Panc1 (cell line): ENCODE results near the gene TMEM256. TPM values are rescaled to one million over a fixed set of nuclear protein-coding genes. Genes with fewer than 3 reads are reported as not detected.

ENCODE experiments used
- ATAC-seq: fragments of 200-7000 bp; cut with Tn5 transposase; 2 replicates; pipeline ENCODE4 v1.9.1; 2020; ENCODE audit warnings: mild to moderate bottlenecking, moderate library complexity
- BruUV-seq: library from RNA; stranded (reverse); fragments of 400-500 nt; replicated peaks from 2 replicates; lab custom pipeline; 2021; lab: Mats Ljungman, UMichigan
- CTCF ChIA-PET: fragments of 300-600 bp; sonication (Branson Sonifier 250); formaldehyde crosslinking; loops from one replicate; lab custom pipeline; 2022; ENCODE audit warnings: antibody characterized with exemption; lab: Charles Lee
- POLR2A ChIA-PET: fragments of 300-600 bp; sonication (Branson Sonifier 250); formaldehyde crosslinking; loops from one replicate; lab custom pipeline; 2022; ENCODE audit warnings: antibody characterized with exemption; lab: Charles Lee
- DNase-seq: peaks from one replicate; pipeline ENCODE4 v3.0.0-alpha.2; 2010; ENCODE audit warnings: low read depth, low spot score
- H3K27ac ChIP-seq: 2 replicates; pipeline ENCODE4 v1.5.1; 2011; ENCODE audit warnings: mild to moderate bottlenecking, low read length, inconsistent platforms
- H3K27me3 ChIP-seq: fragments of 200-500 bp; sonication (Bioruptor generic); 2 replicates; pipeline ENCODE4 v1.6.0; 2014; ENCODE audit warnings: low read length, inconsistent platforms; ENCODE audit not compliant: control insufficient read depth, insufficient read depth
- H3K36me3 ChIP-seq: fragments of 200-500 bp; sonication (Bioruptor generic); 2 replicates; pipeline ENCODE4 v1.5.1; 2014; ENCODE audit warnings: inconsistent platforms, mild to moderate bottlenecking, low read length, moderate library complexity; ENCODE audit not compliant: control insufficient read depth, insufficient read depth
- H3K4me1 ChIP-seq: 2 replicates; pipeline ENCODE4 v1.5.1; 2011; ENCODE audit warnings: inconsistent platforms, mild to moderate bottlenecking, low read length, moderate library complexity; ENCODE audit not compliant: control insufficient read depth, insufficient read depth
- H3K4me3 ChIP-seq, 2 experiments: 2 replicates each; pipeline ENCODE4 v1.5.1; 2011 to 2012; ENCODE audit warnings: low read depth in 2 of 2, low read length in 2 of 2, mild to moderate bottlenecking in 2 of 2, inconsistent platforms in 1 of 2, moderate library complexity in 1 of 2
- H3K9me3 ChIP-seq: fragments of 200-500 bp; sonication (Bioruptor generic); 2 replicates; pipeline ENCODE4 v1.5.1; 2014; ENCODE audit warnings: low read depth, mild to moderate bottlenecking, inconsistent platforms, low read length, moderate library complexity; ENCODE audit not compliant: control insufficient read depth, insufficient read depth
- CTCF ChIP-seq: fragments of 450-650 bp; IDR thresholded peaks from 2 replicates; pipeline ENCODE4 v1.5.1; 2017; ENCODE audit warnings: mild to moderate bottlenecking
- POLR2AphosphoS5 ChIP-seq: IDR thresholded peaks from 2 replicates; pipeline ENCODE4 v1.6.1; 2012; ENCODE audit warnings: mild to moderate bottlenecking, low read depth, low read length, moderate library complexity
- REST ChIP-seq, 2 experiments: IDR thresholded peaks; 2 replicates each; pipeline ENCODE4 v1.6.1; 2011 to 2012; ENCODE audit warnings: low read depth in 2 of 2, control low read depth in 1 of 2, low read length in 1 of 2, mild to moderate bottlenecking in 1 of 2, moderate library complexity in 1 of 2; ENCODE audit not compliant: insufficient read depth in 1 of 2
- SIN3A ChIP-seq: IDR thresholded peaks from 2 replicates; pipeline ENCODE4 v1.6.1; 2012; ENCODE audit warnings: low read depth, mild to moderate bottlenecking, low read length, moderate library complexity, borderline replicate concordance; ENCODE audit not compliant: insufficient read depth
- TCF7L2 ChIP-seq: IDR thresholded peaks from 2 replicates; pipeline ENCODE4 v1.6.1; 2011; ENCODE audit warnings: mild to moderate bottlenecking, low read depth, low read length, inconsistent platforms
- in situ Hi-C: cut with HindIII; loops from 2 replicates; pipeline ENCODE4 v1.10.0; 2016; ENCODE audit warnings: low sequenced_read_pairs, low pct_unique_long_range_greater_than_20kb
- intact Hi-C: fragments of 100-400 bp; cut with micrococcal nuclease; formaldehyde crosslinking; loops from one replicate; pipeline ENCODE4 v1.10.0; 2022; ENCODE audit not compliant: unreplicated experiment
- total RNA-seq: library from RNA; stranded (reverse); gene quantifications from one replicate; pipeline ENCODE4 v1.2.1, GENCODE V29; 2021; ENCODE audit not compliant: unreplicated experiment

TMEM256 gene
- total RNA-seq, 1 experiment from 2014 or later, result 35.8 TPM

GRCh38 chr17:7367918-7368598 lies 35.8 kb downstream of the TMEM256 start:
- intact Hi-C loops, result no loop called here
- ChIA-PET POLR2A (no interaction called here), CTCF (interaction anchor here (0.5 to 0.8 kb wide), 3 partner anchors 25 to 108 kb away, joined by 4 to 8 read pairs (median 5); no protein-coding TSS in a partner anchor)
- ATAC-seq (no peak), DNase-seq (no peak)
- Histone ChIP-seq H3K4me1 (no peaks in the 10 kb centered on the region), H3K9me3 (no peaks in the 10 kb centered on the region), H3K4me3 (no peak overlapping the region), H3K27me3 (no peaks in the 10 kb centered on the region), H3K36me3 (no peaks in the 10 kb centered on the region), H3K27ac (no peak overlapping the region)
- TF ChIP-seq TCF7L2 (no peak), REST (IDR thresholded peaks at IDR 0.05; ENCODE audit: insufficient read depth in 1 of 2, low read depth in 2 of 2, low read length in 1 of 2) (no peak), POLR2AphosphoS5 (no peak), CTCF (no peak), SIN3A (no peak)
- in situ Hi-C loops, result no loop called here
- no TSS peak for BruUV-seq

- no peak overlapping the region for H3K27ac ChIP-seq
- intact Hi-C loops, result no loop called here
- ATAC-seq, result no peak
These were observed 36.8 kb downstream of the TMEM256 start for GRCh38 chr17:7367083-7367482.

More at GRCh38 chr17:7367083-7367482, 36.8 kb downstream of the TMEM256 start:
- Histone ChIP-seq H3K27me3 (no peaks in the 10 kb centered on the region), H3K36me3 (no peaks in the 10 kb centered on the region), H3K4me3 (no peak overlapping the region), H3K4me1 (no peaks in the 10 kb centered on the region), H3K9me3 (no peaks in the 10 kb centered on the region)
- TF ChIP-seq SIN3A, result no peak
- no peak for TF ChIP-seq TCF7L2
- no peak for TF ChIP-seq REST (IDR thresholded peaks at IDR 0.05; ENCODE audit: insufficient read depth in 1 of 2, low read depth in 2 of 2, low read length in 1 of 2)
- no peak for TF ChIP-seq CTCF
- no peak for TF ChIP-seq POLR2AphosphoS5
- DNase-seq, result no peak
- CTCF ChIA-PET, result interaction anchor here (0.7 kb wide), 1 partner anchor 56 kb away, joined by 4 read pairs; no protein-coding TSS in a partner anchor
- no TSS peak for BruUV-seq
- in situ Hi-C loops, result no loop called here
- POLR2A ChIA-PET, result no interaction called here
